Measurements from ENCODE around the gene SUSD5.

- no peak for TF ChIP-seq CTCF (IDR thresholded peaks at IDR 0.05)
- TF ChIP-seq POLR2A (IDR thresholded peaks at IDR 0.05): no peak
Observed at GRCh38 chr3:33179132-33179531, 39.5 kb downstream of the SUSD5 start.
